Thoracic aorta (tissue), 2 donors: Measurements from ENCODE around the gene CMTM6. TPM values are rescaled to one million over a fixed set of nuclear protein-coding genes. Genes with fewer than 3 reads are reported as not detected.

ENCODE experiments used
- ATAC-seq: fragments of 150-250 bp; one replicate; pipeline ENCODE4 v1.8.0; 2017; ENCODE audit warnings: low read depth; ENCODE audit not compliant: insufficient number of reproducible peaks, low FRiP score
- DNase-seq: peaks from one replicate; pipeline ENCODE4 v3.0.0-alpha.2; 2020; ENCODE audit warnings: low spot score
- H3K27ac ChIP-seq, 2 donors: fragments of 200-600 bp; sonication (generic); 1 replicate in 1 of 2; 2 replicates in 1 of 2; pipeline ENCODE4 v1.5.1; 2016; ENCODE audit warnings: mild to moderate bottlenecking in 2 of 2, moderate library complexity in 2 of 2
- H3K27me3 ChIP-seq: fragments of 200-600 bp; sonication (generic); replicated peaks from 2 replicates; pipeline ENCODE4 v1.6.0; 2016; ENCODE audit warnings: mild to moderate bottlenecking; ENCODE audit not compliant: insufficient read depth
- H3K36me3 ChIP-seq: fragments of 200-600 bp; sonication (generic); one replicate; pipeline ENCODE4 v1.5.1; 2016
- H3K4me1 ChIP-seq, 2 donors: fragments of 200-600 bp; sonication (generic); 1 replicate in 1 of 2; 2 replicates in 1 of 2; pipeline versions ENCODE4 v1.5.1 to v1.6.0; 2016; ENCODE audit warnings: low read depth in 2 of 2, mild to moderate bottlenecking in 1 of 2; ENCODE audit not compliant: control insufficient read depth in 1 of 2
- H3K4me3 ChIP-seq: fragments of 200-600 bp; sonication (generic); 2 replicates; pipeline ENCODE4 v1.5.1; 2016; ENCODE audit warnings: mild to moderate bottlenecking
- H3K9me3 ChIP-seq: fragments of 200-600 bp; sonication (generic); 2 replicates; pipeline ENCODE4 v1.5.1; 2016
- total RNA-seq, 2 donors: library from RNA; depleted of rRNA; stranded (reverse); fragments of >200 nt; gene quantifications; one replicate each; pipeline versions ENCODE4 v1.1.0 to v1.2.3, GENCODE V29; 2016
- TF ChIP-seq, protein P1 (sequence below): fragments of 200-600 bp; sonication (generic); IDR thresholded peaks from one replicate; pipeline ENCODE4 v1.5.1; 2019; ENCODE audit warnings: antibody characterized with exemption

The CMTM6 gene
- total RNA-seq, 2 donors from 2014 or later: 42.1 to 62.3 TPM

DNA sequence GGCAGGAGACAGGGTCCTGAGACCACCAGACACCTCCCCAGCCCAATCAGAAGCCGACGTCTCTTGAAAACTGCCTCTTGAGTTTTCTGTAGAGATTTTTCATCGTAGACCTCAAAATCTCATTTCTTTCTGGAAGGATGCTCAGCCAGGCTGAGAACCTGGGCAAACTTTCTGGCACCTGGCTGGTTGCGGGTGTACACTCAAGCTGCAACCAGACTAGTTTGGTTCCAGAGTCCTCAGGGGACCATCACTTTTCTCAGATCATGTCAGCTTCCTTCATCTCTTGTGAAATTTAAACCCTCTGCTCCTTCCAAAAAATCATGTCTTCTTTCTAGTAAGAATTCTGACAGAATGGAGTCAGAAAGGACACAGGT lies 65.8 kb downstream of the CMTM6 start:
- Histone ChIP-seq H3K27ac (no peak overlapping the region), H3K27me3 (no peaks in the 10 kb centered on the region), H3K36me3 (no peaks in the 10 kb centered on the region), H3K9me3 (no peaks in the 10 kb centered on the region), H3K4me3 (no peak overlapping the region), H3K4me1 (peaks cover 0 to 8% of the 10 kb centered on the region in 2 donors)
- TF ChIP-seq, protein P1, sequence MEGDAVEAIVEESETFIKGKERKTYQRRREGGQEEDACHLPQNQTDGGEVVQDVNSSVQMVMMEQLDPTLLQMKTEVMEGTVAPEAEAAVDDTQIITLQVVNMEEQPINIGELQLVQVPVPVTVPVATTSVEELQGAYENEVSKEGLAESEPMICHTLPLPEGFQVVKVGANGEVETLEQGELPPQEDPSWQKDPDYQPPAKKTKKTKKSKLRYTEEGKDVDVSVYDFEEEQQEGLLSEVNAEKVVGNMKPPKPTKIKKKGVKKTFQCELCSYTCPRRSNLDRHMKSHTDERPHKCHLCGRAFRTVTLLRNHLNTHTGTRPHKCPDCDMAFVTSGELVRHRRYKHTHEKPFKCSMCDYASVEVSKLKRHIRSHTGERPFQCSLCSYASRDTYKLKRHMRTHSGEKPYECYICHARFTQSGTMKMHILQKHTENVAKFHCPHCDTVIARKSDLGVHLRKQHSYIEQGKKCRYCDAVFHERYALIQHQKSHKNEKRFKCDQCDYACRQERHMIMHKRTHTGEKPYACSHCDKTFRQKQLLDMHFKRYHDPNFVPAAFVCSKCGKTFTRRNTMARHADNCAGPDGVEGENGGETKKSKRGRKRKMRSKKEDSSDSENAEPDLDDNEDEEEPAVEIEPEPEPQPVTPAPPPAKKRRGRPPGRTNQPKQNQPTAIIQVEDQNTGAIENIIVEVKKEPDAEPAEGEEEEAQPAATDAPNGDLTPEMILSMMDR: no peak
- no peak for ATAC-seq
- DNase-seq: no peak

- TF ChIP-seq, protein P1: no peak
- DNase-seq: no peak
These were observed 66.5 kb downstream of the CMTM6 start for GRCh38 chr3:32435911-32436815.

DNA sequence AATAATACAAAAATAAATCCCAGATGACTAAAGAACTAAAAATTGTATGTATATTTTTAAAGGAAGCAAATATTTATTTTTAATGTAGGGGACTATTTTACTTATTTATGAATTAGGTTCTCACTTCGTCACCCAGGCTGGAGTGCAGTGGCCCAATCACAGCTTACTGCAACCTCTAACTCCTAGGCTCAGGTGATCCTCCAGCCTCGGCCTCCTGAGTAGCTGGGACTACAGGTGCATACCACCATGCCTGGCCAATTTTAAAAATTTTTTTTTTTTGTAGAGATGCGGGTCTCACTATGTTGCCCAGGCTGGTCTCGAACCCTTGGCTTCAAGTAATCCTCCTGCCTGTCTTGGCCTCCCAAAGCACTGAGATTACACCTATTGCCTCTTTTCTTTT lies 68.4 kb downstream of the CMTM6 start:
- peaks cover 0 to 8% of the 10 kb centered on the region in 2 donors for H3K4me1 ChIP-seq
- no peak overlapping the region for H3K27ac ChIP-seq
- H3K9me3 ChIP-seq: no peaks in the 10 kb centered on the region
- no peaks in the 10 kb centered on the region for H3K36me3 ChIP-seq
- DNase-seq (no peak), ATAC-seq (no peak)
- TF ChIP-seq, protein P1: no peak
- no peaks in the 10 kb centered on the region for H3K27me3 ChIP-seq
- no peak overlapping the region for H3K4me3 ChIP-seq

More at GRCh38 chr3:32435911-32436815, 66.5 kb downstream of the CMTM6 start:
- Histone ChIP-seq H3K9me3 (no peaks in the 10 kb centered on the region), H3K36me3 (no peaks in the 10 kb centered on the region), H3K4me3 (no peak overlapping the region), H3K27me3 (no peaks in the 10 kb centered on the region), H3K4me1 (peaks cover 0 to 8% of the 10 kb centered on the region in 2 donors), H3K27ac (no peak overlapping the region)
- no peak for ATAC-seq

DNA sequence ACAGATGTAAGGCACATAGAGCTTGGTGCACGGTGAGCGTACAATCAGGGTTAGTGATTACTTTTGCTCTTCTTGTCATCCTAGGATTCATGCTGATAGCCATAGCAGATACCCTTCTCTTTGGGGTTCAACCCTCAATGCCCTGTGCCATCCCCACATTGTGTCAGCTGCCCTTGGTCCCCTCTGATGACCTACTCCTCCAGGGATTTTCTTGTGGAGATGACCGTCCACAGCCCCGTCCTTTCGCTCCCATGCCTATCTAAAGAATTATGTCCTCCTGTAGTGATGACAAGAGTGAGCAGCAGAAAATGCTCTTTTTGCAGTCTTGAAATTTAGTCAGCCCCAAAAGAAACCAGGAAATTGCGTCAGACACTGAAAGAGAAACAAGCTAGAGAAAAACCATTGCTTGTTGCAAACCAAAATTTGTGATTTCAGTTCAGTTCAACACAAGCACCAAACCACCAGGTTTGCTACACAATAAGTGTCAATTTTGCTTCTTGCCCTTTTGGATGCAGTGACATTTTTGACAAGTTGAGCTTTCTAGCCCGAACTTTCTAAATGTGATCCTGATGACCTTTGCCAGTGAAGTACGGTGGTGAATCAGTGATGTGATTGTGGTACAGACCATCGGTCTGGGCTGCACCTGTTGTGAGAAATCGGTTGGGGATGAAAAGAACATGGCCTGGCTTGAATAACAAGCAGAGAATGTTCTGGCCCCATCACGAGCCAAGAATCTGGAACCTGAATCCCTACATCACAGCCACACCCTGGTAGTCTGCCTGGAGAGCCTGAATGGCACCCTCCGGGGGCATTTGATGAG lies 69.7 kb downstream of the CMTM6 start:
- DNase-seq (no peak), ATAC-seq (no peak)
- Histone ChIP-seq H3K27ac (no peak overlapping the region), H3K9me3 (no peaks in the 10 kb centered on the region), H3K36me3 (no peaks in the 10 kb centered on the region), H3K4me3 (no peak overlapping the region), H3K27me3 (no peaks in the 10 kb centered on the region), H3K4me1 (no peaks in the 10 kb centered on the region)
- TF ChIP-seq, protein P1: no peak
